Uterus (tissue), 4 donors: ENCODE data around the gene PDIA6. TPM values are rescaled to one million over a fixed set of nuclear protein-coding genes. Genes with fewer than 3 reads are reported as not detected.
"Not testable (repeated sequence)": the region's sequence is repeated elsewhere in the genome, so short reads cannot be mapped to it uniquely, and the experiment has no call there.

ENCODE experiments used
- DNase-seq, 2 donors: peaks; one replicate each; pipeline ENCODE4 v3.0.0-alpha.2; 2019 to 2020
- H3K27ac ChIP-seq, 2 donors: fragments of 200-600 bp; sonication (generic); 1 replicate in 1 of 2; 2 replicates in 1 of 2; pipeline ENCODE4 v1.5.1; 2016 to 2018
- H3K27me3 ChIP-seq, 2 donors: fragments of 200-600 bp; sonication (generic); one replicate each; pipeline ENCODE4 v1.5.1; 2018 to 2019; ENCODE audit warnings: control low read depth in 1 of 2
- H3K36me3 ChIP-seq, 2 donors: fragments of 200-600 bp; sonication (generic); one replicate each; pipeline ENCODE4 v1.5.1; 2019; ENCODE audit warnings: control low read depth in 1 of 2
- H3K4me1 ChIP-seq, 2 donors: fragments of 200-600 bp; sonication (generic); one replicate each; pipeline ENCODE4 v1.5.1; 2018 to 2019; ENCODE audit warnings: control low read depth in 1 of 2
- H3K4me3 ChIP-seq, 2 donors: fragments of 200-600 bp; sonication (generic); 1 replicate in 1 of 2; 2 replicates in 1 of 2; pipeline ENCODE4 v1.5.1; 2018 to 2019; ENCODE audit warnings: mild to moderate bottlenecking in 1 of 2
- H3K9me3 ChIP-seq, 2 donors: fragments of 200-600 bp; sonication (generic); one replicate each; pipeline ENCODE4 v1.5.1; 2019; ENCODE audit warnings: control low read depth in 1 of 2
- CTCF ChIP-seq, 4 experiments: fragments of 200-600 bp in 2 of 4; fragments of 450-650 bp in 2 of 4; sonication (generic) in 2 of 4; IDR thresholded peaks; one replicate each; pipeline ENCODE4 v1.5.1; 2016 to 2019; ENCODE audit warnings: antibody characterized with exemption in 4 of 4, mild to moderate bottlenecking in 2 of 4, moderate library complexity in 1 of 4
- POLR2A ChIP-seq, 2 donors: fragments of 450-650 bp; IDR thresholded peaks; one replicate each; pipeline ENCODE4 v1.6.1; 2016; ENCODE audit warnings: antibody characterized with exemption in 2 of 2, mild to moderate bottlenecking in 1 of 2, moderate library complexity in 1 of 2
- intact Hi-C: fragments of 100-400 bp; cut with DNase I; formaldehyde crosslinking; loops from one replicate; pipeline ENCODE4 v1.15.1; 2023; ENCODE audit warnings: low total_unique reads
- total RNA-seq, 4 donors: library from RNA; depleted of rRNA in 3 of 4; stranded (reverse); fragments of >200 nt in 3 of 4; gene quantifications; one replicate each; pipeline versions ENCODE4 v1.1.0 to v1.2.4, GENCODE V29; 2014 to 2023
- donor health status: DM: yes; HTN: yes; CAD: no.

Gene PDIA6
- total RNA-seq, 4 donors from 2014 or later, result 53.0 to 257 (median 89.0) TPM

DNA sequence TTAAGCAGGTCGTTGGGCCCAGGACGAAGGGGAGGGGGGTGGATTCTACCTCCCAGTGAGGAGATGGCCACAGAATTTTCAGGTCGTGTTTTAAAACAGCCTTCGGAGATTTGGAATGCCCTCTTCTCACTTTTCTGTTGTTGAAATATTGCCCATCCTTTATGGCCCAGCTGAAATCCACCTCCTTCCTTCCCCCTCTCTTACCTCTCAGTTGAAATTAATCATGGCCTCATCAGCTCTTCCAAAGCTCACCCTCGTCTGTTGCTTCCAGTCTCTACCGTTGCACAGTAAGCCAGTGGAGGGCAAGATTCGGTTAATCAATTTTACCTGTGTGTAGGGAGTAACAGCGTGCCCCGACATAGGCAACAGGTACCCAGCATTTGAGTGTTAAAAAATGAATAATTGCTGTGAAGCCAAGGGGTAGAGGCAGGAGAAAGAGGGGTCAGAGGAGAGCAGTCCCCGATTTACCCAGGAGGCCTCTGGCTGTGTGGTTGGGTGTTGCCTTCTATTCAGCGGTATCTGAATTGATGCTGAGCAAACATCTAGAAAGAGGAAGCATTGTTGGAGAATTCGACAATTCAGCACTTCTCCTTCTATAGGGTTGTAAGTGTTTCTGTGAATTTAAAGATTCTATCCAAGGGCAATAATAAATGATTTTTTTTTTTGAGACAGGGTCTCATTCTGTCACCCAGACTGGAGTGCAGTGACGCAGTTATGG, 8.6 kb upstream of the PDIA6 start:
- Histone ChIP-seq H3K4me3 (no peak overlapping the region), H3K4me1 (no peaks in the 10 kb centered on the region), H3K27me3 (no peaks in the 10 kb centered on the region), H3K27ac (no peak overlapping the region), H3K36me3 (no peaks in the 10 kb centered on the region), H3K9me3 (no peaks in the 10 kb centered on the region)
- no peak for DNase-seq
- TF ChIP-seq CTCF (IDR thresholded peaks at IDR 0.05) (no peak), POLR2A (IDR thresholded peaks at IDR 0.05) (no peak)
- intact Hi-C loops, result no loop called here

DNA sequence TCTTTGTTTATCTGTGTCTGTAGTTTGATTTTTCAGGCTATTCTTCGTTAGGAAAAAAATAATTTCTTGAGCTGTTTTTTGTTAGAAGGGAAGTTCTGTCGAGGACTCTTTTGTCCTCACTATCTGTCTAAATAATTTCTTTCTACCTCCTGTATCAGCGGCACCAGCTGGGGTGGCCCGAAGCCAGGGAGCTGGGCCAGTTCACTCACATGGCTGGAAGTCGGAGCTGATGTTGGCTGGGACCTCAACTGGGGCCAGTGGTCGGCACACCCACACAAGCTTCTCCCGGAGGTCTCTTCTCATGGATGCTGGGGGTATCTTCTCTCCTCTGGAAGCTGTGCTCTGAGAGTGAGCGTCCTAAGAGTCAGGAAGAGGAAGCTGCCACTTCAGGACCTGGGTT, 8.0 kb upstream of the PDIA6 start:
- H3K27ac ChIP-seq, result no peak overlapping the region
- H3K4me3 ChIP-seq, result no peak overlapping the region
- no peaks in the 10 kb centered on the region for H3K4me1 ChIP-seq
- intact Hi-C loops, result no loop called here
- no peaks in the 10 kb centered on the region for H3K36me3 ChIP-seq
- no peak for DNase-seq
- H3K27me3 ChIP-seq, result no peaks in the 10 kb centered on the region
- TF ChIP-seq CTCF (IDR thresholded peaks at IDR 0.05) (no peak), POLR2A (IDR thresholded peaks at IDR 0.05) (no peak)
- no peaks in the 10 kb centered on the region for H3K9me3 ChIP-seq

GRCh38 chr2:10819714-10820314, 7.2 kb upstream of the PDIA6 start:
- Histone ChIP-seq H3K27ac (no peak overlapping the region), H3K9me3 (no peaks in the 10 kb centered on the region), H3K27me3 (no peaks in the 10 kb centered on the region), H3K36me3 (no peaks in the 10 kb centered on the region), H3K4me1 (no peaks in the 10 kb centered on the region), H3K4me3 (no peak overlapping the region)
- no peak for TF ChIP-seq POLR2A (IDR thresholded peaks at IDR 0.05)
- no peak for TF ChIP-seq CTCF (IDR thresholded peaks at IDR 0.05)
- intact Hi-C loops, result no loop called here
- no peak for DNase-seq

GRCh38 chr2:10818984-10819383, 6.4 kb upstream of the PDIA6 start:
- intact Hi-C loops, result no loop called here
- H3K4me1 ChIP-seq, result no peaks in the 10 kb centered on the region
- no peak overlapping the region for H3K27ac ChIP-seq
- DNase-seq, result no peak
- no peak overlapping the region for H3K4me3 ChIP-seq
- H3K9me3 ChIP-seq, result no peaks in the 10 kb centered on the region
- TF ChIP-seq POLR2A (IDR thresholded peaks at IDR 0.05) (no peak), CTCF (IDR thresholded peaks at IDR 0.05) (no peak)
- H3K27me3 ChIP-seq, result no peaks in the 10 kb centered on the region
- H3K36me3 ChIP-seq, result no peaks in the 10 kb centered on the region

- H3K36me3 ChIP-seq, H3K4me1 ChIP-seq, intact Hi-C loops, H3K27ac ChIP-seq, H3K9me3 ChIP-seq, H3K27me3 ChIP-seq, DNase-seq, H3K4me3 ChIP-seq: not testable (repeated sequence)
Measured at GRCh38 chr2:10818305-10818704, 5.7 kb upstream of the PDIA6 start.
